Femur (tissue), 1 donor: ENCODE data around the gene CDK10.

Experiments
- DNase-seq: peaks from one replicate; pipeline ENCODE4 v3.0.0-alpha.2; 2017

The CDK10 gene

GRCh38 chr16:89738072-89738377, 51.5 kb downstream of the CDK10 start:
- DNase-seq, result no peak

- no peak for DNase-seq
Measured at GRCh38 chr16:89738538-89739317, 52.2 kb downstream of the CDK10 start.

GRCh38 chr16:89739383-89739782, 52.9 kb downstream of the CDK10 start:
- DNase-seq, result no peak

- DNase-seq, result no peak
Measured at GRCh38 chr16:89741342-89742014, 55.0 kb downstream of the CDK10 start.

GRCh38 chr16:89742948-89743347, 56.5 kb downstream of the CDK10 start:
- DNase-seq, result no peak

- DNase-seq, result no peak
Measured at GRCh38 chr16:89744813-89745212, 58.3 kb downstream of the CDK10 start.
